HEK293 (cell line): ENCODE results near the gene ALDOC.

ENCODE experiments used
- CTCF ChIA-PET: fragments of 350-600 bp; formaldehyde crosslinking; extraction: SDS; loops from one replicate; lab custom pipeline; 2021; ENCODE audit warnings: antibody characterized with exemption; lab: Yijun Ruan, JAX
- POLR2A ChIA-PET: fragments of 300-600 bp; formaldehyde crosslinking; extraction: SDS; loops from one replicate; lab custom pipeline; 2020; ENCODE audit warnings: antibody characterized with exemption, inconsistent platforms; lab: Yijun Ruan, JAX
- H3K27ac ChIP-seq: fragments of 200-500 bp; sonication (Bioruptor generic); 2 replicates; pipeline ENCODE4 v1.5.1; 2014; ENCODE audit warnings: low read depth, low read length, control low read depth, inconsistent platforms; ENCODE audit errors: extremely low read depth
- H3K36me3 ChIP-seq, 2 experiments: fragments of 200-500 bp in 1 of 2; sonication (Bioruptor generic) in 1 of 2; 1 replicate in 1 of 2; 2 replicates in 1 of 2; pipeline ENCODE4 v1.5.1; 2014 to 2017; ENCODE audit warnings: inconsistent platforms in 2 of 2, low read length in 2 of 2; ENCODE audit not compliant: control insufficient read depth in 2 of 2, insufficient read depth in 1 of 2
- H3K4me1 ChIP-seq: fragments of 200-500 bp; sonication (Bioruptor generic); 2 replicates; pipeline ENCODE4 v1.5.1; 2014; ENCODE audit warnings: mild to moderate bottlenecking, low read length, inconsistent platforms; ENCODE audit not compliant: control insufficient read depth, insufficient read depth
- H3K4me3 ChIP-seq: 2 replicates; pipeline ENCODE4 v1.5.1; 2011; ENCODE audit warnings: low read depth, mild to moderate bottlenecking, control low read depth, low read length, moderate library complexity
- H3K9me3 ChIP-seq: fragments of 200-500 bp; sonication (Bioruptor generic); 2 replicates; pipeline ENCODE4 v1.5.1; 2014; ENCODE audit warnings: low read depth, low read length, inconsistent platforms; ENCODE audit not compliant: control insufficient read depth, insufficient read depth
- AEBP2 ChIP-seq: fragments of 450-650 bp; formaldehyde crosslinking; IDR thresholded peaks from 2 replicates; pipeline ENCODE4 v1.5.1; 2016; ENCODE audit warnings: missing biosample characterization, missing genetic modification characterization, borderline replicate concordance
- BCL11B ChIP-seq: fragments of 450-650 bp; formaldehyde crosslinking; IDR thresholded peaks from 2 replicates; pipeline ENCODE4 v1.5.1; 2016; ENCODE audit warnings: low read depth, missing biosample characterization, missing genetic modification characterization
- HOXC10 ChIP-seq: sonication (generic); formaldehyde crosslinking; IDR thresholded peaks from 2 replicates; pipeline ENCODE4 v1.8.1; 2023; ENCODE audit warnings: mild to moderate bottlenecking, missing genetic modification reagents
- KLF17 ChIP-seq: fragments of 450-650 bp; formaldehyde crosslinking; IDR thresholded peaks from 2 replicates; pipeline ENCODE4 v1.5.1; 2016; ENCODE audit warnings: missing biosample characterization, missing genetic modification characterization
- PATZ1 ChIP-seq: fragments of 450-650 bp; formaldehyde crosslinking; IDR thresholded peaks from 2 replicates; pipeline ENCODE4 v1.5.1; 2016; ENCODE audit warnings: missing biosample characterization, missing genetic modification characterization
- PRDM6 ChIP-seq: fragments of 450-650 bp; formaldehyde crosslinking; IDR thresholded peaks from 2 replicates; pipeline ENCODE4 v1.5.1; 2017; ENCODE audit warnings: missing biosample characterization, missing genetic modification characterization
- SP2 ChIP-seq: fragments of 450-650 bp; formaldehyde crosslinking; IDR thresholded peaks from 2 replicates; pipeline ENCODE4 v1.5.1; 2016; ENCODE audit warnings: missing biosample characterization, missing genetic modification characterization
- WT1 ChIP-seq: fragments of 450-650 bp; formaldehyde crosslinking; IDR thresholded peaks from 2 replicates; pipeline ENCODE4 v1.5.1; 2016; ENCODE audit warnings: missing biosample characterization, missing genetic modification characterization
- YY1 ChIP-seq: fragments of 450-650 bp; formaldehyde crosslinking; IDR thresholded peaks from 2 replicates; pipeline ENCODE4 v1.5.1; 2018; ENCODE audit warnings: missing biosample characterization, missing genetic modification characterization
- YY2 ChIP-seq: fragments of 450-650 bp; formaldehyde crosslinking; IDR thresholded peaks from 2 replicates; pipeline ENCODE4 v1.5.1; 2016; ENCODE audit warnings: missing biosample characterization, missing genetic modification characterization
- ZBTB10 ChIP-seq: fragments of 450-650 bp; formaldehyde crosslinking; IDR thresholded peaks from 2 replicates; pipeline ENCODE4 v1.5.1; 2016; ENCODE audit warnings: missing biosample characterization, missing genetic modification characterization
- ZFP37 ChIP-seq: fragments of 450-650 bp; formaldehyde crosslinking; IDR thresholded peaks from 2 replicates; pipeline ENCODE4 v1.5.1; 2016; ENCODE audit warnings: missing biosample characterization, missing genetic modification characterization
- ZFP41 ChIP-seq: fragments of 450-650 bp; formaldehyde crosslinking; IDR thresholded peaks from 2 replicates; pipeline ENCODE4 v1.5.1; 2016; ENCODE audit warnings: missing biosample characterization, missing genetic modification characterization, borderline replicate concordance
- ZNF140 ChIP-seq: fragments of 450-650 bp; formaldehyde crosslinking; IDR thresholded peaks from 2 replicates; pipeline ENCODE4 v1.5.1; 2016; ENCODE audit warnings: missing biosample characterization, missing genetic modification characterization
- ZNF146 ChIP-seq: fragments of 450-650 bp; formaldehyde crosslinking; IDR thresholded peaks from 2 replicates; pipeline ENCODE4 v1.5.1; 2016; ENCODE audit warnings: missing biosample characterization, missing genetic modification characterization
- ZNF169 ChIP-seq: fragments of 450-650 bp; formaldehyde crosslinking; IDR thresholded peaks from 2 replicates; pipeline ENCODE4 v1.5.1; 2016; ENCODE audit warnings: missing biosample characterization, missing genetic modification characterization
- ZNF221 ChIP-seq: fragments of 450-650 bp; formaldehyde crosslinking; IDR thresholded peaks from 2 replicates; pipeline ENCODE4 v1.5.1; 2017; ENCODE audit warnings: missing biosample characterization, missing genetic modification characterization, borderline replicate concordance
- ZNF248 ChIP-seq: fragments of 450-650 bp; formaldehyde crosslinking; IDR thresholded peaks from 2 replicates; pipeline ENCODE4 v1.5.1; 2017; ENCODE audit warnings: missing biosample characterization, missing genetic modification characterization
- ZNF292 ChIP-seq: fragments of 450-650 bp; formaldehyde crosslinking; IDR thresholded peaks from 2 replicates; pipeline ENCODE4 v1.5.1; 2016; ENCODE audit warnings: low read depth, missing biosample characterization, missing genetic modification characterization, borderline replicate concordance
- ZNF449 ChIP-seq: fragments of 450-650 bp; formaldehyde crosslinking; IDR thresholded peaks from 2 replicates; pipeline ENCODE4 v1.5.1; 2017; ENCODE audit warnings: missing biosample characterization, mild to moderate bottlenecking, missing genetic modification characterization, moderate library complexity
- ZNF548 ChIP-seq: fragments of 450-650 bp; formaldehyde crosslinking; IDR thresholded peaks from 2 replicates; pipeline ENCODE4 v1.5.1; 2016; ENCODE audit warnings: missing biosample characterization, missing genetic modification characterization
- ZNF561 ChIP-seq: fragments of 450-650 bp; IDR thresholded peaks from 2 replicates; pipeline ENCODE4 v1.5.1; 2018; ENCODE audit warnings: missing biosample characterization, missing genetic modification characterization, borderline replicate concordance
- ZNF623 ChIP-seq: fragments of 450-650 bp; formaldehyde crosslinking; IDR thresholded peaks from 2 replicates; pipeline ENCODE4 v1.5.1; 2016; ENCODE audit warnings: missing biosample characterization, missing genetic modification characterization
- ZNF626 ChIP-seq: fragments of 450-650 bp; sonication (Bioruptor Pico); formaldehyde crosslinking; IDR thresholded peaks from 2 replicates; pipeline ENCODE4 v1.5.1; 2018; ENCODE audit warnings: missing biosample characterization, missing genetic modification characterization, inconsistent platforms
- ZNF670 ChIP-seq: fragments of 450-650 bp; formaldehyde crosslinking; IDR thresholded peaks from 2 replicates; pipeline ENCODE4 v1.5.1; 2016; ENCODE audit warnings: missing biosample characterization, missing genetic modification characterization, low read depth
- ZNF776 ChIP-seq: fragments of 450-650 bp; formaldehyde crosslinking; IDR thresholded peaks from 2 replicates; pipeline ENCODE4 v1.5.0; 2017; ENCODE audit warnings: missing biosample characterization, missing genetic modification characterization, borderline replicate concordance
- ZNF791 ChIP-seq: fragments of 450-650 bp; formaldehyde crosslinking; IDR thresholded peaks from 2 replicates; pipeline ENCODE4 v1.5.1; 2016; ENCODE audit warnings: missing biosample characterization, missing genetic modification characterization
- ZNF830 ChIP-seq: fragments of 450-650 bp; IDR thresholded peaks from 2 replicates; pipeline ENCODE4 v1.5.0; 2018; ENCODE audit warnings: missing biosample characterization, missing genetic modification characterization, low read depth, mild to moderate bottlenecking, moderate library complexity
- ZSCAN23 ChIP-seq: fragments of 450-650 bp; formaldehyde crosslinking; IDR thresholded peaks from 2 replicates; pipeline ENCODE4 v1.5.1; 2016; ENCODE audit warnings: missing biosample characterization, missing genetic modification characterization

ALDOC gene

GRCh38 chr17:28570716-28571360, 5.9 kb downstream of the ALDOC start (continued):
- TF ChIP-seq ZBTB10 (tag by site-specific recombination) = 0 out of 2 replicates have a peak, but pooled peaks have one; percentile 47
- TF ChIP-seq ZNF449 (tag by site-specific recombination) = peak; percentile 28; the same call in 1 of the 2 replicates
- TF ChIP-seq SP2 = peak; percentile 4

- peaks cover 11% of the 10 kb centered on the region for H3K4me1 ChIP-seq
- CTCF ChIA-PET = interaction anchor here (0.6 to 4.5 kb wide), 5 partner anchors 9 to 79 kb away, joined by 3 to 26 read pairs (median 3); no protein-coding TSS in a partner anchor
Observed at GRCh38 chr17:28569446-28569845, 7.2 kb downstream of the ALDOC start.

GRCh38 chr17:28567604-28568003, 9.1 kb downstream of the ALDOC start:
- Histone ChIP-seq H3K36me3 (peaks cover 38 to 63% of the 10 kb centered on the region in 2 experiments), H3K4me3 (no peak overlapping the region), H3K9me3 (no peaks in the 10 kb centered on the region), H3K4me1 (peaks cover 11% of the 10 kb centered on the region), H3K27ac (no peak overlapping the region)
- TF ChIP-seq PRDM6 (tag by site-specific recombination) (no peak), AEBP2 (tag by site-specific recombination) (no peak), ZFP41 (tag by site-specific recombination) (no peak), PATZ1 (tag by site-specific recombination) (no peak), ZNF623 (tag by site-specific recombination) (no peak), KLF17 (no peak), ZNF221 (tag by site-specific recombination) (no peak), YY1 (no peak), HOXC10 (CRISPR knock-in tag) (no peak), YY2 (no peak)
- CTCF ChIA-PET = no interaction called here
- POLR2A ChIA-PET = interaction anchor here (0.8 to 1.7 kb wide), 2 partner anchors 9 to 13 kb away, joined by 4 to 5 read pairs; partner anchors contain the start of gene ALDOC

More at GRCh38 chr17:28569446-28569845, 7.2 kb downstream of the ALDOC start:
- Histone ChIP-seq H3K4me3 (no peak overlapping the region), H3K36me3 (peaks cover 32 to 53% of the 10 kb centered on the region in 2 experiments), H3K27ac (no peak overlapping the region), H3K9me3 (no peaks in the 10 kb centered on the region)
- POLR2A ChIA-PET = interaction anchor here (0.7 to 2.5 kb wide), 4 partner anchors 9 to 83 kb away, joined by 3 to 14 read pairs (median 4); no protein-coding TSS in a partner anchor
- no peak for TF ChIP-seq ZNF776 (tag by site-specific recombination)
- no peak for TF ChIP-seq ZNF561 (tag by site-specific recombination)
- no peak for TF ChIP-seq ZNF169 (tag by site-specific recombination)
- TF ChIP-seq ZFP37 = no peak
- no peak for TF ChIP-seq ZNF670
- TF ChIP-seq ZNF146 (tag by site-specific recombination) = no peak
- no peak for TF ChIP-seq BCL11B (tag by site-specific recombination)
- no peak for TF ChIP-seq ZNF548 (tag by site-specific recombination)
- no peak for TF ChIP-seq ZNF830 (tag by site-specific recombination)
- TF ChIP-seq ZSCAN23 (tag by site-specific recombination) = no peak
- no peak for TF ChIP-seq ZNF140 (tag by site-specific recombination)
- no peak for TF ChIP-seq ZNF292 (tag by site-specific recombination)
- TF ChIP-seq ZNF248 (tag by site-specific recombination) = no peak
- no peak for TF ChIP-seq ZNF791 (tag by site-specific recombination)
- no peak for TF ChIP-seq WT1 (tag by site-specific recombination)
- no peak for TF ChIP-seq ZNF626 (tag by site-specific recombination)
